Choroid plexus epithelial cell (primary cell): ENCODE data around the gene CLTC.

ENCODE experiments used
- DNase-seq: peaks from one replicate; pipeline ENCODE4 v3.0.0-alpha.2; 2010; ENCODE audit warnings: low read depth
- H3K4me3 ChIP-seq: 2 replicates; pipeline ENCODE4 v1.5.1; 2011; ENCODE audit warnings: low read depth, mild to moderate bottlenecking, control low read depth, low read length, moderate library complexity
- CTCF ChIP-seq: conservative IDR thresholded peaks from 2 replicates; pipeline ENCODE4 v1.5.1; 2011; ENCODE audit warnings: low read depth, mild to moderate bottlenecking, control low read depth, inconsistent platforms, low read length, moderate library complexity

CLTC gene

GRCh38 chr17:59633658-59634359 lies 14.1 kb downstream of the CLTC start:
- no peak for TF ChIP-seq CTCF
- no peak overlapping the region for H3K4me3 ChIP-seq
- no peak for DNase-seq

GRCh38 chr17:59634632-59635541 lies 15.2 kb downstream of the CLTC start:
- no peak for TF ChIP-seq CTCF
- DNase-seq: peak; percentile 56

GRCh38 chr17:59637611-59638310 lies 18.1 kb downstream of the CLTC start:
- no peak overlapping the region for H3K4me3 ChIP-seq
- no peak for DNase-seq
- no peak for TF ChIP-seq CTCF

More at GRCh38 chr17:59634632-59635541, 15.2 kb downstream of the CLTC start:
- H3K4me3 ChIP-seq: no peak overlapping the region

GRCh38 chr17:59638553-59638952 lies 18.9 kb downstream of the CLTC start:
- H3K4me3 ChIP-seq: no peak overlapping the region
- no peak for TF ChIP-seq CTCF
- DNase-seq: no peak

- TF ChIP-seq CTCF: no peak
- no peak overlapping the region for H3K4me3 ChIP-seq
- no peak for DNase-seq
Observed at GRCh38 chr17:59641799-59642484, 22.2 kb downstream of the CLTC start.

GRCh38 chr17:59642565-59642964 lies 22.9 kb downstream of the CLTC start:
- TF ChIP-seq CTCF: no peak
- no peak overlapping the region for H3K4me3 ChIP-seq
- DNase-seq: no peak
